Effector CD8-positive, alpha-beta T cell (primary cell): ENCODE measurements around the gene SPOPL.
"Not testable (repeated sequence)": the region's sequence is repeated elsewhere in the genome, so short reads cannot be mapped to it uniquely, and the experiment has no call there.

Source experiments
- DNase-seq: peaks from one replicate; lab custom pipeline; 2025; lab: John Stamatoyannopoulos, UW

The SPOPL gene

GRCh38 chr2:138523673-138524042 lies 22.1 kb downstream of the SPOPL start:
- not testable (repeated sequence) for DNase-seq

- DNase-seq: not testable (repeated sequence)
Measured at GRCh38 chr2:138524353-138524752, 22.8 kb downstream of the SPOPL start.

GRCh38 chr2:138531913-138532312 lies 30.3 kb downstream of the SPOPL start:
- DNase-seq: no peak

- DNase-seq: no peak
Measured at GRCh38 chr2:138534791-138535190, 33.2 kb downstream of the SPOPL start.

GRCh38 chr2:138536302-138536701 lies 34.7 kb downstream of the SPOPL start:
- DNase-seq: no peak

- DNase-seq: no peak
Measured at GRCh38 chr2:138536740-138537139, 35.2 kb downstream of the SPOPL start.

GRCh38 chr2:138537170-138537915 lies 35.8 kb downstream of the SPOPL start:
- no peak for DNase-seq

- not testable (repeated sequence) for DNase-seq
Measured at GRCh38 chr2:138544206-138544605, 42.6 kb downstream of the SPOPL start.

GRCh38 chr2:138548796-138549195 lies 47.2 kb downstream of the SPOPL start:
- no peak for DNase-seq

GRCh38 chr2:138550172-138550571 lies 48.6 kb downstream of the SPOPL start:
- no peak for DNase-seq

GRCh38 chr2:138550670-138551287 lies 49.2 kb downstream of the SPOPL start:
- DNase-seq: no peak

GRCh38 chr2:138554123-138554522 lies 52.6 kb downstream of the SPOPL start:
- DNase-seq: no peak

GRCh38 chr2:138559641-138560040 lies 58.1 kb downstream of the SPOPL start:
- no peak for DNase-seq

GRCh38 chr2:138564586-138565229 lies 63.1 kb downstream of the SPOPL start:
- DNase-seq: no peak

GRCh38 chr2:138565230-138565598 lies 63.6 kb downstream of the SPOPL start:
- no peak for DNase-seq

GRCh38 chr2:138572318-138572717 lies 70.7 kb downstream of the SPOPL start:
- DNase-seq: no peak

GRCh38 chr2:138577066-138577465 lies 75.5 kb downstream of the SPOPL start:
- DNase-seq: no peak

GRCh38 chr2:138579556-138579955 lies 78.0 kb downstream of the SPOPL start:
- no peak for DNase-seq

GRCh38 chr2:138581909-138582308 lies 80.3 kb downstream of the SPOPL start:
- no peak for DNase-seq

GRCh38 chr2:138589663-138590062 lies 88.1 kb downstream of the SPOPL start:
- DNase-seq: no peak

GRCh38 chr2:138596403-138596802 lies 94.8 kb downstream of the SPOPL start:
- DNase-seq: no peak

GRCh38 chr2:138600732-138601457 lies 99.3 kb downstream of the SPOPL start:
- no peak for DNase-seq
